ENCODE results near the gene LRRC18.

Gene LRRC18

DNA sequence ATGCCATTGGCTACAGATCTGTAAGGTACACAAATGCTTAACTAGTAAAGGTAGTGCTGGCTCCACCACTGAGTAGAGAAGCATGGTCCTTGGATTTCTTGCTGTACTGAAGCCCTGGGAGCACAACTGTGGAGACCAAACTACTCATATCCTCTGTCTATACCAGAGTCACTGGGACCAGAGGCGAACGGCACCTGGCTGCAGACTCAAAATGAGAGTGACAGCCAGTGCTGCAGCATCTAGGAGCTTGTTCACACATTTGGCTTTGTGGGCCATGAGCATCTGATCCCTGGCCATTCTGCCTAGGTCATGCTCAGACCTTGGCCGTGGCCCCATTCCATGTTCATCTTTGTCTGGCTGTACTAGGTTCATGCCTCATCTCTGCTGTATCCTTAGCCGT is 31.9 kb downstream of the LRRC18 start:
- DNase-seq (ENCODE audit: low read depth in 2 of 2) = no peak

- DNase-seq (ENCODE audit: low read depth in 2 of 2) = no peak
Observed at GRCh38 chr10:48906841-48907240, 32.8 kb downstream of the LRRC18 start.

DNA sequence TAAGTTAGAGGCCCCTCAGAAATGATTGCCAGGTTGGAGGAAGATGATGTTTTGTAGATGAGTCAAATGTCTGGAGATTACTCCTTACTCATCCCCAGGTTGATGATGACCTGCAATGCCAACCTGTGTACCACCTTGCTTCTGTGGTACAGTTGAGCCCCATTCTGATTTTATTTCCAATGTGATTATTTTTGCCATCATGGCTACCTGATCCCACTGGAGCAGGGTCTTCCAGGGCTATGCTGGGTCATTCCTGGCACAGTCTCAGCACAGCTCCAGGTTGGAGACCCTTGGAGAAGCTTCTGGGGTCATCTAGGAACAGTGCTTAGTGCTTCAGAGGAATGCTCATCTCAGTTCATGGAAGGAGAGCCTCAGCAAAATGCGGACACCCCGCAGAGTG is 34.3 kb downstream of the LRRC18 start:
- DNase-seq (ENCODE audit: low read depth in 2 of 2) = no peak

DNA sequence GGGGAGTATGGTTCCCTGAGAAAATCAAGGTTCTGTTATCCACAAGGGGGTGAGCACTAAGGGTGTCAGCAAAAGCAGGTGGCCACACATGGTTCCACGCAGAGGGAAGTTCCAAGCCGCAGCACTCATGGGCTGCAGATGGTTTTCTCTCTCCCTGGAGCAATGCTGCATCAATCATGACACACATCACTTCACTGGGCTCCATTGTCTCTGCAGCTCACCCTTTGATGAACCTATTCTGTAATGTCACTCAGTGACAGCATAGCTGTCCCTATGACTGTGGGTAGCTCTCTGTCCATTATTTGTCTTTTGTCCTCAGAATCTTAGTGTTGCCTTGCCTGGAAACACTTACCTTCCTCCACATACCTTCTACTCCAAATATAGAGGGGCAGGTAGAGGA is 34.8 kb downstream of the LRRC18 start:
- no peak for DNase-seq (ENCODE audit: low read depth in 2 of 2)

- no peak for DNase-seq (ENCODE audit: low read depth in 2 of 2)
Observed at GRCh38 chr10:48903151-48903550, 36.5 kb downstream of the LRRC18 start.

- DNase-seq (ENCODE audit: low read depth in 2 of 2) = no peak
Observed at GRCh38 chr10:48902096-48902495, 37.5 kb downstream of the LRRC18 start.

GRCh38 chr10:48901319-48901718 is 38.3 kb downstream of the LRRC18 start:
- DNase-seq (ENCODE audit: low read depth in 2 of 2) = no peak

DNA sequence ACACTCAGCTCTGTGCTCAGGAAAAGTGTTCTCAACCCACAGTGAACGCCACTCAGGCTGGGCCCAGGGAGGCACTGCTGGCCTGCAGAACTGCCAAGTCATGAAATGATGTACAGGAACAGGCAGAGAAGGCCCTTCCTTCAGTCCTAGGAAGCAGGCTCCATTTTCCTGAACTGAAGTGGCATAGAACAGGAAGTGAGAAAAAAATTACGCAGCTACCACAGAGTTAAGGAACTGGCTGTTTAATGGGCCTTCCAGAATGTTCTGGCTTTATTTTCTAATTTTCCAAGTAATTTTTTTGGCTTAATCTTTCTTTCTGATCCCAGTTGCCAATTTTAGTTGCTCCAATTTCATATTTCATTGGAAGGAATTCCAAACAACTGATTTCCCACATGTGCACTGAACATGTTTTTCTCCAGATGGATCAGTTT is 39.3 kb downstream of the LRRC18 start:
- no peak for DNase-seq (ENCODE audit: low read depth in 2 of 2)

DNA sequence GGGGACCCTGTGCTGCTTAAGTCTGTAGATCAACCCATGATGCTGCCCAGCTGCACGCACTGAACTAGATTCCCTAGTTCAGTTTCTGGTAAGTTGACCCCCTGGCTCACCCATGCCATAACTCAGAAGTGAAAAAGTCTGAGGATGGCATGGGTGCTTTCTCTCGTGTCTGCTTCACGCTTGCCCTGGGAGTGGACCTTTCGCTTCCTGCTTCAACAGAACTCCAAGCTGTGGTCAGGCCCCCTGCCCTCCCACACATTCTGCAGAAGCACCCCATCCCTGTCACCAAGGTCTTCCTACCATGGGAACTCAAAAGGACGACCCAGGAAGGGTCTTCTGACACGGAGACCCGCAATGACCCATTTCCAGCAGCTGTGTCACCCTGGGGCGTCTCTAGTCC is 39.9 kb downstream of the LRRC18 start:
- DNase-seq (ENCODE audit: low read depth in 2 of 2) = no peak

DNA sequence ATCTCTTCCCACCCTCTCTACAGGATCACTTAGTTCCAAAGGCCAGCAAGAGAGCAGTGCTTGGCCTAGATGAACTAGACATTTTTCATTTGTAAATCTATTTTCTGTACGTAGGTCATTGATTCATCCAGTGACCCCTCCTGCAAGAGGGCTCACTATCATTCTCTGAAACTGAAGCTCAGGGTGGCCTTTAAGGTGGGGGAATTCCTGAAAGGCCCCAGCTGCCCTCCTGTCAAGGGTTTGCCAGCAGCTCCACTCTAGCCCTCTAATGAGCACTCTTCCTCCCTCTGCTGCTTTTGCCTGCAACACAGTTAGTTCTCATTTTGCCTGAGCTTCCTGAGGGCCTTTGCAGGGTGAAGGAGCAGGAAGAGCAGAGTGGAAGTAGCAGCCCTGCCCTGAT is 41.2 kb downstream of the LRRC18 start:
- no peak for DNase-seq (ENCODE audit: low read depth in 2 of 2)

- DNase-seq (ENCODE audit: low read depth in 2 of 2) = no peak
Observed at GRCh38 chr10:48897441-48897790, 42.2 kb downstream of the LRRC18 start.

DNA sequence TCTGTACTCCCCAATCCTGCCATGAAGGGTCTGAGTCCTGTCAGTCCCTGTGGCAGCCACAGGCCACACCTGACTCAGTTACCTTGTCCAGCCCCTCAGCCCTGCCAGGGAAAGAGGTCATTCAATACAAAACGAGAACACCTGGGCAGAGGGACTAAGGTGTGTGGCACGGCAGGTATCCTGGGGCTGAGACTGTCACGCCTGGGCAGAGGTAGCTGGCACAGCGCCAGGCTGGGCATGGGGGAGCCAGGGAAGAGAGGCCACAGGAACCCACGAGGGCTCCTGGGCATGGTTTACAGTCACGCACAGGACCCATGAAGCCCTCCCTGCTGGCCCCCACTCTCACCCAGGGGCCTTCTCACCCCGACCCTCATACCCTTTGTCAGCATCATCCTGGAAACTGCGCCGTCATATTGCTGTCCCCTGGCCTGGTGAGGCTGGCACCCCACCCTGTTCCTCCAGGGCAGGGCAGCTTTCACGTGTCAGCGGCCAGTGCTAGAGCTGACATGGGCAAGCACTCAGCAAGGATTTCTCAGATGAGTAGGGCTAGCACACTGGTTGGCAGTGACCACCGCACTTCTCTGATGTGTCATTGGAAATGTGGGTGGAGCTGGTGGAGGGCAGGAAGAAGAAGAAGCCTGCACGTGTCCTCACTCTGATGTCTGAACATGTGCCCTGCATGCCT is 42.7 kb downstream of the LRRC18 start:
- no peak for DNase-seq (ENCODE audit: low read depth in 2 of 2)

DNA sequence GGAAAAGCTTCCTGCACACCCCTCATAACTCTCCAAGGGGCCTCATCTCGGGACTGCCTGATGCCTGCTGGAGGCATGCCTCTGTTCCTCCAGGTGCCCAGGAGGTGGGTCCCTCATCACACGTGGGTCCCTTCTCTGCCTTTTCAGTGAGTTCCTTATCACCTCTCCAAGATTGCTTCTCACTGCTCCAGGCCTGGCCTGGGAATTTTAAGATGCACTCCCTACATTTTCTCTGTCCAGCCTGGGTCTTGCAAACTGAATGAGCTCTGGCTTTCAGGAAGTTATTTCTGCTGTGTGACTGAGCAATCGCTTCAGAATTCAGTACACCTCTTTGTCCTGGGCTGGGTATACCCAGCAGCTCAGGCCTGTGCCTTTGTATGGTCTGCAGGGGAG is 43.8 kb downstream of the LRRC18 start:
- DNase-seq (ENCODE audit: low read depth in 2 of 2) = no peak

DNA sequence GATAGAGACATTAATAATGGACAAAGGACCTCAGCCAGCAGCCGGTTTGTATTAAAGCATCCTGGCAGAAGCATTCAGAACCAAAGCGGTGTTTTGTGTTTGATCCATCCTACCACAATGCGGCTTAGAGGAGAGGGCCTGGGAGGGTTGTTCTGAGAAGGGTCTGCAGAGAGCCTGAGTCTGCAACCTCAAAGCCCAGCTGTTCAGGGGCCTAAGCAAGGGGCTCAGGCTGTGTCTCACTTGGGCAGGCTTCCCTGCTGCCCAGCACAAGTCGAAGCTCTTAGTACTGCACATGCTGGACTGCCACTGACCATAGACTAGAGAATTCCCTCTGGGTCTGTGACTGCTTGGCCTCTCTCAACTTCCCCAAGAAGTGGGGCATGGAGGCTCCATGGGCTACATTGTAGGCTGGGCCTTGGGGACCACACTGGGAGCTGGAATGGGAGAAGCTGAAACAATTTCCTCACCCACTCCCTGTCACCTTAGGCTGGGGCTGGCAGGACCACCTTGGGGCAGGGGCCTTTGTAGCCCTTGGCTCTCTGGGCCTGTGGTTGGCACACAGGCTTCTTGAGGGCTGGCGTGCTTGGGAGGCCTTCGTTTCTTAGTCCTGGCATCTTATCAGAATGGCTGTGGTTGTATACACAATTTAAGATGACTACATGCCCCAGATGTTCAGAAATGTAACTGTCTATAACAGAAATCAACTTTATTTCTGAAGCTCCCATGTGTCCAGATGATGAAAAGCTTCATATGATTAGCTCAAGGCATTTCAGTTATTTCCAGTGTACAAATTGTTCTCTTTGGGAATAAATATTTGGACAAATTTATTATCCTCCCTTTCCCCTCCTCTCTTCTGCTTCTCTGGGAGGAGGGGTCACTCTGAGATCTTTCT is 44.5 kb downstream of the LRRC18 start:
- no peak for DNase-seq (ENCODE audit: low read depth in 2 of 2)

- no peak for DNase-seq (ENCODE audit: low read depth in 2 of 2)
Observed at GRCh38 chr10:48890888-48891850, 48.5 kb downstream of the LRRC18 start.

DNA sequence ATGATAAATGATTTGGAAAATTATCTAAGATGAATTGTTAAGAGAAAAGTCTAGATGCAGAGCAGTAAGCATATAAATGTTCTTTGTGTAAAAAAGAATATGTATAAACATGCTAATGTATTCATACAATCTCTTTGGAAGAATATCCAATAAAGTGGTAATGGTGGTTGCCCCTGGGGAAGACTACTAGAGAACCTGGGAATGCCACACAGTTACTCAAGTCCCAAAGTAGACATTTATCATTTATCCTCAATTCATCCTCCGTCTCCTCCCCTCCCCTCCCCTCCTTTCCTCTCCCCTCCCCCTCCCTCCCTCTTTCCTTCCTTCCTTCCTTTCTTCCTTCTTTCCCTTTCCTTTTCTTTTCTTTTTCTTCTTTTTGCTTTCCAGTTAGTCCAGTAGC is 51.7 kb downstream of the LRRC18 start:
- no peak for DNase-seq (ENCODE audit: low read depth in 2 of 2)

DNA sequence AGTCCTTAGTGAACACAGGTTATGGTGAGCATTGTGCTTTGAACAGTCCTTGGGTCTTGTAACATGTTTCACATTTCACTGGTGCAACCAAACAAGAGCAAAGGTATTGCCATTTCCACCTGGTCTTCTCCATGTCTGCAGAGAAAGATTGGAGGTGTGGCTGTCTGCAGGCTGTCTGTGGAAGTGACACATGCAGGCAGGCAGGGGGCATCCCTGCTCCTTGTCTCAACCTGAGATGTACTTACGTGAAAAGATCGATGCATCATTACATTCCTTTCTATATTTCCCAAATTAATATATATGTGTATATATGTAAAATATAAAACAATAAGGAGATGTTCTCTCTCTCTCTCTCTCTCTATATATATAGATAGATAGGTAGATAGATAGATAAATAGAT is 54.3 kb downstream of the LRRC18 start:
- DNase-seq (ENCODE audit: low read depth in 2 of 2) = no peak

- DNase-seq (ENCODE audit: low read depth in 2 of 2) = no peak
Observed at GRCh38 chr10:48884179-48885045, 55.2 kb downstream of the LRRC18 start.

- no peak for DNase-seq (ENCODE audit: low read depth in 2 of 2)
Observed at GRCh38 chr10:48883701-48884100, 55.9 kb downstream of the LRRC18 start.

DNA sequence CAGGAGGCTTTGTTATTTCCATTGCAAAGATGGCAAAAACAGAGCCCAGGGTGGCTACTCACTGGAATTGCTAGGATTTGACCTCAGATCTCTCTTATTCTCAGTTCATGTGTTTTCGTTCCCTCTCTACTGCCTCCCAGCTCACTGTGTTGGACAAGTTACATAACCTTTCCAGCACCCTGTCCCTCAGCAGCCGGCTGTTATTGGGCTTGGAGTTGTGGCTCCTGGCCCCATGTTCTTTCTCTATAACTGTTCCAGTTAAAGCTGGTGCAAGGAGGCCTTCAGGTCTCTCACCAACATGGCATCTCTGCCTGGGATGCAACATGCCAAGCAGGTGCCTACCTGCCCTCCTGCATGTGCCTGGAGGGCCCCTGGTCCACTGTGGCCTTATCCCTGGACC is 56.8 kb downstream of the LRRC18 start:
- DNase-seq (ENCODE audit: low read depth in 2 of 2) = no peak

- no peak for DNase-seq (ENCODE audit: low read depth in 2 of 2)
Observed at GRCh38 chr10:48881937-48882336, 57.7 kb downstream of the LRRC18 start.

Measured in stimulated activated CD4-positive, alpha-beta T cell treated with anti-CD3 and anti-CD28 coated beads, Interleukin-1b, Interleukin-23, amount 100 ng/mL, for 4 hours (primary cell).